Skeletal muscle tissue (tissue), 4 donors: Measurements from ENCODE around the gene KIAA1755. TPM values are rescaled to one million over a fixed set of nuclear protein-coding genes. Genes with fewer than 3 reads are reported as not detected.

Experiments used
- H3K27ac ChIP-seq: one replicate; pipeline ENCODE4 v1.7.0; 2013; ENCODE audit warnings: mild to moderate bottlenecking, low read depth, low read length, inconsistent platforms
- H3K27me3 ChIP-seq, 3 donors: one replicate each; pipeline ENCODE4 v1.7.0; 2013; ENCODE audit warnings: low read length in 3 of 3; ENCODE audit not compliant: control insufficient read depth in 3 of 3, insufficient read depth in 3 of 3
- H3K36me3 ChIP-seq, 3 donors: one replicate each; pipeline ENCODE4 v1.7.0; 2013; ENCODE audit warnings: low read length in 3 of 3; ENCODE audit not compliant: control insufficient read depth in 3 of 3, insufficient read depth in 3 of 3
- H3K4me1 ChIP-seq, 3 donors: one replicate each; pipeline ENCODE4 v1.7.0; 2013; ENCODE audit warnings: low read length in 3 of 3, mild to moderate bottlenecking in 3 of 3; ENCODE audit not compliant: control insufficient read depth in 3 of 3, insufficient read depth in 3 of 3
- H3K4me3 ChIP-seq, 3 donors: one replicate each; pipeline ENCODE4 v1.7.0; 2013; ENCODE audit warnings: low read length in 3 of 3
- H3K9ac ChIP-seq, 3 donors: one replicate each; pipeline ENCODE4 v1.7.0; 2013; ENCODE audit warnings: low read length in 3 of 3, mild to moderate bottlenecking in 3 of 3, moderate library complexity in 2 of 3, low read depth in 1 of 3
- H3K9me3 ChIP-seq, 3 donors: one replicate each; pipeline ENCODE4 v1.7.0; 2013; ENCODE audit warnings: low read length in 3 of 3; ENCODE audit not compliant: control insufficient read depth in 3 of 3
- total RNA-seq: library from RNA; depleted of rRNA; stranded (reverse); fragments of >200 nt; gene quantifications from one replicate; pipeline ENCODE4 v1.2.3, GENCODE V29; 2014
- donor health status: Osteomylitis.

Gene KIAA1755
- total RNA-seq, 1 donor from 2014 or later, result 3.7 TPM

DNA sequence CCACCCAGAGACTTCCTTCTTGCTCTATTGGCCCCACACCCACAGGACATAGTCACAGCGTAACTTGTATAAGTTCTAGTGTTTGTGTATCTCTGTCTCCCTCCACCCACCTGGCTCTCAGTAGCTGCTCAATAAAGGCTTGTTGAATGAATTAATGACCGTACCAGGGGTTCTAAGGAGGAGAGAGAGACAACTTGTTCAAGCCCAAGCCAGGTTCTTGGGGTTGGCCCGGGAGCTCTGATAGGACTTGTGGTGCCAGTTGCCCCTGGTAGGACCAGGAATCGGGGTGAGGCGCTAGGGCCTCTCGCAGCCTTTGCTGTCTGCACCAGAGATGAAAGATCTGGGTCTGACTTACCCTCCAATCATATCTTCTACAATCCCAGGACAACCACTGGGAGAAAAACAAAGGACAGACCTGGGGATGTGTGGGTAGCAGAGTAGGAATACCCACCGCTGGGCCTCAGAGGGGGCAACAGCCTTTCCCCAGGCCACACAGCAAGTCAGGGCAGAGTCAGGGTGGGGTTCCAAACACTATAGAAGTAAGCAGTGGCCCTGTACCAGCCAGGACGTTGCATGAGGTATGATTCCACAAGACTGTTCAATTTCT, 90.2 kb downstream of the KIAA1755 start:
- Histone ChIP-seq H3K27ac (no peak overlapping the region), H3K9me3 (no peaks in the 10 kb centered on the region), H3K4me1 (peaks cover 5 to 36% (median 17%) of the 10 kb centered on the region in 3 donors), H3K9ac (no peak overlapping the region), H3K4me3 (no peak overlapping the region), H3K27me3 (peaks cover 0 to 8% (median 0%) of the 10 kb centered on the region in 3 donors), H3K36me3 (no peaks in the 10 kb centered on the region)

DNA sequence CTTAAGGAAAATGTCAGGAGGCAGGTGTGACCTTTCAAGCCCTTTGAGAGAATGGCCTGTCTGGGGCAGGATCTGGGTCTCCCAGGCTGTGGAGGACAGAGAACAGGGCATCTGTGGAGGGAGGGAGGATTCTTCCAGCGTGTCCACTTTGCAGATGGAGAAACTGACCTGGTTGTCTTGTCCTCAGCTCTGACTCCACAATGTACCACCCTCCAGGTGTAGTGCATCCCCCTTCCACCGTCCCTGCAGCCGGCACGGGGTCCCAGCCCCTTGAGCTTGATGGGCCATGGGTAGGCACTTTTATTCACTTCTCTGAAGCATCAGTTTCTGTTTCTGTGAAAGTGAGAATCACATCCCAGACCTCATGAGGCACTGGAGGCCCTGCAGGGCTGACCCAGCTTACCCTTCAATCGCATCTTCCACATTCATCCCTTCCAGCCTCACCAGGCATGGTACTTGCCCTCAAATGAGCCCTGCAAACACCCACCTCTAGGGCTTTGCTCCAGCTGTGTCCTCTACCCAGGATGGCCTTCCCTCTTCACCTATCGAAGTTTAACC, 90.8 kb downstream of the KIAA1755 start:
- no peaks in the 10 kb centered on the region for H3K36me3 ChIP-seq

DNA sequence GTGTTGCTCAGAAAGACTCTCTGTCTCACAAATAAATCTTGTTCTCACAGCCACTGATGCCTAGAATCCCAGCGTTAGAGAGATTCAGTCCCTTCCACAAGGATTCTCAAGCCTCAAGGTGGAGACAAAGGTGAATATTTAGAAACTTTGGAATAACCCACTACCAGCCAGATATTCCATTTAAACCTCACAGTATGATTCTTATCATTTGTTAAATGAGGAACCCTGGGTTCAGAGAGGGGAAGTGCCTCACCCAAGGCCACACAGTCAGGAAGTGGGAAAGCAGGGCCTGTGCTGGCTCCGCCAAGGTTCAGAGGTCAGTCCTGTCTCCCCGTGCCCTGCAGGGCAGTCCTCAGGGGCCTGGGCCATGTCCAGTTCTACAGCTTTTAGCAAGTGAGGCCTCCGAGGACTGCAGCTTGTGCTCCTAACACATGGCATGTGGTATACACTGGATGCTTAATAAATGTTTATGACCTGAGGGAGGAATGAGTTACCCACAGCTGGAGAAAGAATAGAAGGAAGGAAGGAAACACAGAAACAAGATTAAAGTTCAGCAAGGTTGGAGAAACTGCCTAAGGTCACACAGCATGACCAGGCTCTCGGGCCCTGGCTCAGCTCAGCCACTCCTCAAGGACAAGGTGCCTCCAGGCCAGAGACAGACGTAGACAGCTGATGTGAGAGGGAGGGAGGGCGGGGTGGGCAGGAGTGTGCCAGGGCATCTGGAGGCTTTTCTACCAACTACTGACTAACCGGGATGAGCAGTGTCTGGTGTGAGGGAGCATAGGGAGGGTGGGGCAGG, 91.5 kb downstream of the KIAA1755 start:
- H3K4me1 ChIP-seq, result peaks cover 12 to 47% (median 28%) of the 10 kb centered on the region in 3 donors
- H3K27ac ChIP-seq, result peak overlapping the region; percentile 54
- no peaks in the 10 kb centered on the region for H3K9me3 ChIP-seq
- no peak overlapping the region for H3K9ac ChIP-seq
- no peak overlapping the region for H3K4me3 ChIP-seq
- peaks cover 0 to 8% (median 0%) of the 10 kb centered on the region in 3 donors for H3K27me3 ChIP-seq
- no peaks in the 10 kb centered on the region for H3K36me3 ChIP-seq

More for the DNA sequence above, 90.8 kb downstream of the KIAA1755 start:
- Histone ChIP-seq H3K4me1 (peaks cover 8 to 40% (median 21%) of the 10 kb centered on the region in 3 donors), H3K27me3 (peaks cover 0 to 8% (median 0%) of the 10 kb centered on the region in 3 donors), H3K9ac (no peak overlapping the region), H3K4me3 (no peak overlapping the region), H3K9me3 (no peaks in the 10 kb centered on the region), H3K27ac (no peak overlapping the region)

DNA sequence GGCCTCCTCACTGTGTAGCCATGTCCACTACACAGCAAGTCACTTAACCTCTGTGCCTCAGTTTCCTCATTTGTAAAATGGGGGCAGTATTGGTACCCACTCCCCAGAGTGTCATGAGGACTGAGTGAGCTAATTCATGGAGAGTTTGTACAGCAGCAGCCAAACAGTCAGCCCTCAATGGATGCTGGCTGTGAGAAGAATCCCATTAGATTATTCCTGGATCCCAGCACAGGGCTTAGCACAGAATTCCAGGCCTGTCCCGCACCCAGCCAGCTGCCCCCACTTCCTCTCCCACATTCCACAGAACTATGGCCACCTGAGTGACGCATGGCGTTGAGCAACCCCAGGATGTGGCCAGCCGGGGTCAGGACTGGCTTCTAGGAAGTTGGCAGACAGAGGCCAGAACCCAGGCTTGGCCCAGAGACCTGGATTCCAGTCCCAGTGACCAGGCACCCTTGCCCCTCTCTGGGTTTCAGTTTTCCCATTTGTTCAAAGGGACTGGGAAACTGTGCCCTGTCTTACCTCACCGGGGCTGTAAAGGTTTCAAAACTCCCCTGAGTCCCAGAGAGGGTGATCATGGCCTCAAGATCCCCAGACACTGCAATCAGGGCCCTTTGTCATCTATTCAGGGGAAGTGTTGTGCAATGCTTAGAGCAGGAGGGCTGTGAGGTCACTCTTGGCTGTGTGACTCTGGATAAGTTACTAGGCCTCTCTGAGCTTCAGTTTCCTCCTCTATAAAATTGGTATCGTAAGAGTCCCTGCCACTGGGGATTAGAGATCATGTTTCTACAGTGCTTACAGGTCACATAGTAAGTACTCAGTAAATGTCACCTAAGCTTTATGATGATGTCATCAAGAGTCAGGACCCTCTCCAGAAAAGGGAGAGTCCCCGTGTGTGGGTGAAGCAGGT, 92.4 kb downstream of the KIAA1755 start:
- Histone ChIP-seq H3K4me3 (no peak overlapping the region), H3K9me3 (no peaks in the 10 kb centered on the region), H3K4me1 (peaks cover 12 to 50% (median 32%) of the 10 kb centered on the region in 3 donors), H3K9ac (no peak overlapping the region), H3K27me3 (peaks cover 0 to 3% (median 0%) of the 10 kb centered on the region in 3 donors), H3K36me3 (no peaks in the 10 kb centered on the region), H3K27ac (peak overlapping the region; percentile 54)

GRCh38 chr20:38167328-38167850, 93.1 kb downstream of the KIAA1755 start:
- Histone ChIP-seq H3K27me3 (no peaks in the 10 kb centered on the region), H3K4me3 (no peak overlapping the region), H3K27ac (peak overlapping the region; percentile 54), H3K4me1 (peaks cover 12 to 51% (median 34%) of the 10 kb centered on the region in 3 donors), H3K9ac (no peak overlapping the region), H3K36me3 (no peaks in the 10 kb centered on the region), H3K9me3 (no peaks in the 10 kb centered on the region)

GRCh38 chr20:38166703-38167233, 93.8 kb downstream of the KIAA1755 start:
- Histone ChIP-seq H3K4me1 (peaks cover 12 to 51% (median 34%) of the 10 kb centered on the region in 3 donors), H3K9ac (no peak overlapping the region), H3K27me3 (no peaks in the 10 kb centered on the region)

GRCh38 chr20:38165966-38166702, 94.4 kb downstream of the KIAA1755 start:
- H3K4me1 ChIP-seq, result peaks cover 12 to 51% (median 33%) of the 10 kb centered on the region in 3 donors
- H3K9me3 ChIP-seq, result no peaks in the 10 kb centered on the region
- H3K4me3 ChIP-seq, result peak overlapping the region in 1 of 3 donors; percentile 45
- peak overlapping the region in 1 of 3 donors; percentile 16 for H3K9ac ChIP-seq
- no peaks in the 10 kb centered on the region for H3K36me3 ChIP-seq
- H3K27me3 ChIP-seq, result no peaks in the 10 kb centered on the region
- no peak overlapping the region for H3K27ac ChIP-seq

More at GRCh38 chr20:38166703-38167233, 93.8 kb downstream of the KIAA1755 start:
- Histone ChIP-seq H3K4me3 (no peak overlapping the region), H3K36me3 (no peaks in the 10 kb centered on the region), H3K27ac (no peak overlapping the region), H3K9me3 (no peaks in the 10 kb centered on the region)

DNA sequence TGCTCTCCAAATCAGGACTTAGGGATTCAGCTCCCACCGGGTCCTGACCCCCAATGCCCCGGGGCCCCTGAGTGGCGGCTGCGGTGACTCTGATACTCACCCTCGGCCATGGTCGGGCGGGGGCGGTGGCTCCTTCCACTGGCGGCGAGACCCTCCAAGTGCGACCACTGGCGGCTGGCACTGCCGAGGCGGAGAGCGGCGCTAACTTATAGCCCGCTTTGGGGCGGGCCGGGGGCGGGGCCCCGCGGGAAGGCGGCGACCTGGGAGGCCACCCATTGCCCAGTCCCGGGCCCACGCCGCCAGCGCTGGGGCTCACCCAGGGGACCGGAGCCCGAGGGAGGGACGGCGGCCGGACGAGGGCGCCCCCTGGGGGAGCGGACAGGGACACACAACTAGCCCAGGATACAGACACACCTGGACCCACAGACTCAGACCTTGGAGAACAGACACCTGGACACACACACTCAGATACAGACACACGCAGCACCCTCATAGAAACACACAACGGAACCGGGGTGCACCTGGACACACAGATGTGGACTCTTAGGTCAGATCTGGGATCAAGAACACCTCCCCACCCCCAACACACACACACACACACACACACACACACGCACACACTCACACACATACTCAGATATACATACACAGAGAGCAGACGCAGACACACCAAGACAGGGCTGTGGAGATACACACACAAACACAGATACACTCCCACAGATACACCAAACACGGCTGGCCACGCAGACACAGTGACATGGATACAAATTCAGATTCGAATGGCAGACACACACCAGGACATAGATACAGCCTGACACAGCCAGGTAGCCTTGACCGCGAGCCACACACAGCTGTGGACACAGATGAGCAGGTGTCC, 95.2 kb downstream of the KIAA1755 start, which contains the start of gene TGM2:
TGM2 (minus strand) TSS at position 182 of the 877 bp plus-strand sequence; CDS start at position 110, 72 bp downstream.
- H3K4me1 ChIP-seq, result peaks cover 12 to 51% (median 29%) of the 10 kb centered on the region in 3 donors
- H3K9ac ChIP-seq, result peak within 1 kb of the TSS; percentile 72 to 85 (median 76)

More for the DNA sequence above, 95.2 kb downstream of the KIAA1755 start, which contains the start of gene TGM2:
- no peaks in the 10 kb centered on the region for H3K27me3 ChIP-seq
- no peaks in the 10 kb centered on the region for H3K9me3 ChIP-seq
- H3K27ac ChIP-seq, result peak within 1 kb of the TSS; percentile 70
- H3K4me3 ChIP-seq, result peak within 1 kb of the TSS; percentile 75 to 86 (median 82)
- H3K36me3 ChIP-seq, result peaks cover 0 to 5% (median 4%) of the 10 kb centered on the region in 3 donors
